ENCODE measurements around the gene CFAP92.

DNA sequence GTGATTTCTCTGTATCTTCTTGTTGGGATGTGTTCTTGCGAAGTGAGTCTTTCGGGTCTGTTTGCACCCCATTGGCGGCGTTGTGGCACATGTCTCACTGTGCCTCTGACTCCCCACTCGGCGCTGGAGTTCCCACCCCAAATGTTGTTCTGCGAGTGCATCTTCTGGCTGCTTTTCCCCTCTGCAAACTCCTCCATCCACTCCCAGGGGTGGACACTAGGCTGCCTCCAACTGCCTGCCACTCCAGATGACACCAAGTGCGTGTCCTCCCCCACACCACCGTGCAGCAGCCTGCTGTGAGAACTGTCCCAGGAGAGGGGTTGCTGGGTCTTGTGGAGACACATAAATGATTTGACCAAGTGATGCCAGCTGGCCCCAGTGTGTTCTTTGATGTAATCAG, 24.9 kb upstream of the CFAP92 start:
- TF ChIP-seq, protein P1, sequence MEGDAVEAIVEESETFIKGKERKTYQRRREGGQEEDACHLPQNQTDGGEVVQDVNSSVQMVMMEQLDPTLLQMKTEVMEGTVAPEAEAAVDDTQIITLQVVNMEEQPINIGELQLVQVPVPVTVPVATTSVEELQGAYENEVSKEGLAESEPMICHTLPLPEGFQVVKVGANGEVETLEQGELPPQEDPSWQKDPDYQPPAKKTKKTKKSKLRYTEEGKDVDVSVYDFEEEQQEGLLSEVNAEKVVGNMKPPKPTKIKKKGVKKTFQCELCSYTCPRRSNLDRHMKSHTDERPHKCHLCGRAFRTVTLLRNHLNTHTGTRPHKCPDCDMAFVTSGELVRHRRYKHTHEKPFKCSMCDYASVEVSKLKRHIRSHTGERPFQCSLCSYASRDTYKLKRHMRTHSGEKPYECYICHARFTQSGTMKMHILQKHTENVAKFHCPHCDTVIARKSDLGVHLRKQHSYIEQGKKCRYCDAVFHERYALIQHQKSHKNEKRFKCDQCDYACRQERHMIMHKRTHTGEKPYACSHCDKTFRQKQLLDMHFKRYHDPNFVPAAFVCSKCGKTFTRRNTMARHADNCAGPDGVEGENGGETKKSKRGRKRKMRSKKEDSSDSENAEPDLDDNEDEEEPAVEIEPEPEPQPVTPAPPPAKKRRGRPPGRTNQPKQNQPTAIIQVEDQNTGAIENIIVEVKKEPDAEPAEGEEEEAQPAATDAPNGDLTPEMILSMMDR (IDR thresholded peaks at IDR 0.05; ENCODE audit: low read length), result no peak
- TF ChIP-seq EZH2phosphoT487 (IDR thresholded peaks at IDR 0.05; ENCODE audit: low read length), result no peak

All from MM.1S (cell line).